CD14-positive monocyte (primary cell): ENCODE data around the gene CCDC15. TPM values are rescaled to one million over a fixed set of nuclear protein-coding genes. Genes with fewer than 3 reads are reported as not detected.
"Not testable (repeated sequence)": the region's sequence is repeated elsewhere in the genome, so short reads cannot be mapped to it uniquely, and the experiment has no call there.

Experiments
- DNase-seq, 3 donors: peaks; one replicate each; pipeline ENCODE4 v3.0.0-alpha.2; 2011 to 2022
- H2AFZ ChIP-seq: 2 replicates; pipeline ENCODE4 v1.6.0; 2012; ENCODE audit warnings: mild to moderate bottlenecking, low read depth, low read length, inconsistent platforms; ENCODE audit not compliant: insufficient read depth, poor library complexity, severe bottlenecking
- H3K27ac ChIP-seq, 2 donors: 1 replicate in 1 of 2; 2 replicates in 1 of 2; pipeline ENCODE4 v1.5.1; 2012 to 2013; ENCODE audit warnings: low read length in 2 of 2, control low read depth in 1 of 2, inconsistent platforms in 1 of 2, low read depth in 1 of 2, mild to moderate bottlenecking in 1 of 2
- H3K27me3 ChIP-seq, 2 donors: one replicate each; pipeline versions ENCODE4 v1.6.0 to v1.6.1; 2011 to 2013; ENCODE audit warnings: low read length in 2 of 2; ENCODE audit not compliant: control insufficient read depth in 2 of 2, insufficient read depth in 2 of 2
- H3K36me3 ChIP-seq, 2 donors: replicated peaks in 1 of 2; 1 replicate in 1 of 2; 2 replicates in 1 of 2; pipeline versions ENCODE4 v1.5.1 to v1.6.1; 2012 to 2013; ENCODE audit warnings: low read length in 2 of 2, control low read depth in 1 of 2, inconsistent platforms in 1 of 2, mild to moderate bottlenecking in 1 of 2; ENCODE audit not compliant: insufficient read depth in 2 of 2, control insufficient read depth in 1 of 2
- H3K4me1 ChIP-seq, 2 donors: 1 replicate in 1 of 2; 2 replicates in 1 of 2; pipeline versions ENCODE4 v1.5.1 to v1.6.1; 2012 to 2013; ENCODE audit warnings: low read length in 2 of 2, control low read depth in 1 of 2, inconsistent platforms in 1 of 2, mild to moderate bottlenecking in 1 of 2, moderate library complexity in 1 of 2; ENCODE audit not compliant: insufficient read depth in 2 of 2, control insufficient read depth in 1 of 2
- H3K4me2 ChIP-seq: replicated peaks from 2 replicates; pipeline ENCODE3; 2012; ENCODE audit warnings: low read length, moderate library complexity, mild to moderate bottlenecking; ENCODE audit not compliant: poor library complexity, severe bottlenecking; ENCODE audit errors: extremely low read depth
- H3K4me3 ChIP-seq, 3 experiments: fragments of 200-600 bp in 1 of 3; sonication (generic) in 1 of 3; replicated peaks in 1 of 3; 1 replicate in 2 of 3; 2 replicates in 1 of 3; pipeline ENCODE4 v1.5.1; 2011 to 2013; ENCODE audit warnings: low read length in 3 of 3, mild to moderate bottlenecking in 3 of 3, control low read depth in 2 of 3, low read depth in 2 of 3, inconsistent platforms in 1 of 3, moderate library complexity in 1 of 3
- H3K79me2 ChIP-seq: 2 replicates; pipeline ENCODE4 v1.6.0; 2012; ENCODE audit warnings: mild to moderate bottlenecking, control low read depth, inconsistent platforms, low read length, moderate library complexity; ENCODE audit not compliant: insufficient read depth
- H3K9ac ChIP-seq: 2 replicates; pipeline ENCODE4 v1.6.0; 2017; ENCODE audit warnings: low read length, mild to moderate bottlenecking; ENCODE audit not compliant: insufficient read depth, poor library complexity, severe bottlenecking
- H3K9me3 ChIP-seq, 2 donors: replicated peaks in 1 of 2; 1 replicate in 1 of 2; 2 replicates in 1 of 2; pipeline versions ENCODE4 v1.5.1 to v1.6.1; 2012 to 2013; ENCODE audit warnings: low read length in 2 of 2, control low read depth in 1 of 2; ENCODE audit not compliant: control insufficient read depth in 1 of 2, insufficient read depth in 1 of 2
- H4K20me1 ChIP-seq: 2 replicates; pipeline ENCODE4 v1.6.0; 2012; ENCODE audit warnings: mild to moderate bottlenecking, low read length, control low read depth, moderate library complexity; ENCODE audit not compliant: insufficient read depth
- H3K27ac Mint-ChIP-seq, 7 donors: one replicate each; pipeline ENCODE4 v1.8.0; 2020; ENCODE audit warnings: mild to moderate bottlenecking in 7 of 7, mixed read lengths in 7 of 7, moderate library complexity in 6 of 7, inconsistent platforms in 2 of 7
- H3K27me3 Mint-ChIP-seq, 3 donors: one replicate each; pipeline ENCODE4 v1.8.0; 2021 to 2022; ENCODE audit warnings: low read depth in 3 of 3, mild to moderate bottlenecking in 3 of 3, mixed read lengths in 3 of 3, moderate library complexity in 3 of 3, inconsistent platforms in 1 of 3
- H3K36me3 Mint-ChIP-seq, 2 donors: one replicate each; pipeline ENCODE4 v1.8.0; 2020; ENCODE audit warnings: mixed read lengths in 2 of 2, inconsistent platforms in 1 of 2, mild to moderate bottlenecking in 1 of 2
- H3K4me1 Mint-ChIP-seq: one replicate; pipeline ENCODE4 v1.8.0; 2020; ENCODE audit warnings: mild to moderate bottlenecking, mixed read lengths
- H3K4me3 Mint-ChIP-seq, 2 donors: one replicate each; pipeline ENCODE4 v1.8.0; 2020; ENCODE audit warnings: mild to moderate bottlenecking in 2 of 2, mixed read lengths in 2 of 2, moderate library complexity in 1 of 2
- H3K9me3 Mint-ChIP-seq, 7 donors: one replicate each; pipeline ENCODE4 v1.8.0; 2020 to 2022; ENCODE audit warnings: mixed read lengths in 7 of 7, mild to moderate bottlenecking in 6 of 7, moderate library complexity in 6 of 7, inconsistent platforms in 2 of 7
- CTCF ChIP-seq: fragments of 200-600 bp; IDR thresholded peaks from one replicate; pipeline ENCODE4 v1.8.0; 2022; ENCODE audit warnings: antibody characterized with exemption, mild to moderate bottlenecking
- WGBS: methylation state at CpG from one replicate; pipeline ENCODE4 v1.1.5; 2013; ENCODE audit warnings: missing lambda C conversion rate; ENCODE audit not compliant: insufficient coverage; 5-methylcytosine and 5-hydroxymethylcytosine counted together
- intact Hi-C, 2 donors: fragments of 100-400 bp; cut with micrococcal nuclease; formaldehyde crosslinking; loops; one replicate each; pipeline versions ENCODE4 v1.15.0 to v1.15.1; 2023
- polyA plus RNA-seq, 3 donors: library from polyadenylated mRNA; depleted of rRNA in 1 of 3; unstranded in 2 of 3; stranded (reverse) in 1 of 3; fragments of 300-500 nt in 2 of 3; fragments of >200 nt in 1 of 3; fragmentation: Illumina TruSeq in 2 of 3; gene quantifications; 1 replicate in 2 of 3; 2 replicates in 1 of 3; pipeline ENCODE4 v1.2.3, GENCODE V29; 2012 to 2021

The CCDC15 gene
- polyA plus RNA-seq, 3 donors: 0.24 to 0.32 (median 0.28) TPM

GRCh38 chr11:124961972-124962609 lies 8.1 kb downstream of the CCDC15 start:
- H3K4me3 Mint-ChIP-seq: no peak overlapping the region
- no peak overlapping the region for H3K27ac ChIP-seq
- intact Hi-C loops: loop anchor here (1.0 to 5.0 kb wide), 3 partner anchors 179 to 380 kb away; no protein-coding TSS in a partner anchor
- no peaks in the 10 kb centered on the region for H3K27me3 ChIP-seq
- H3K36me3 ChIP-seq: no peaks in the 10 kb centered on the region
- H3K4me1 ChIP-seq: no peaks in the 10 kb centered on the region
- no peak overlapping the region for H3K27ac Mint-ChIP-seq
- DNase-seq: peak; percentile 53 to 80 (median 68)
- H2AFZ ChIP-seq: no peak overlapping the region
- no peak overlapping the region for H3K4me3 ChIP-seq
- WGBS: 100% methylated on average over 1 of the region's 5 CpGs
- no peak overlapping the region for H3K9ac ChIP-seq
- peaks cover 5 to 7% of the 10 kb centered on the region in 2 donors for H3K36me3 Mint-ChIP-seq
- no peak overlapping the region for H3K4me2 ChIP-seq
- TF ChIP-seq CTCF: peak; percentile 79
- H4K20me1 ChIP-seq: no peaks in the 10 kb centered on the region
- H3K27me3 Mint-ChIP-seq: peaks cover 0 to 2% (median 0%) of the 10 kb centered on the region in 3 donors
- no peaks in the 10 kb centered on the region for H3K79me2 ChIP-seq
- H3K9me3 ChIP-seq: no peaks in the 10 kb centered on the region
- H3K9me3 Mint-ChIP-seq: peaks cover 0 to 3% (median 0%) of the 10 kb centered on the region in 7 donors
- peaks cover 4% of the 10 kb centered on the region for H3K4me1 Mint-ChIP-seq

GRCh38 chr11:124968197-124968596 lies 14.2 kb downstream of the CCDC15 start:
- H3K9ac ChIP-seq, H3K4me3 Mint-ChIP-seq, H3K27ac ChIP-seq, H3K27me3 ChIP-seq, H3K9me3 ChIP-seq, H3K4me1 ChIP-seq, H3K27me3 Mint-ChIP-seq, intact Hi-C loops, H2AFZ ChIP-seq, DNase-seq, H3K36me3 ChIP-seq, H3K79me2 ChIP-seq, H3K4me1 Mint-ChIP-seq, H3K9me3 Mint-ChIP-seq, H3K27ac Mint-ChIP-seq, H3K4me2 ChIP-seq, H3K4me3 ChIP-seq, H4K20me1 ChIP-seq: not testable (repeated sequence)
- peaks cover 10 to 15% of the 10 kb centered on the region in 2 donors for H3K36me3 Mint-ChIP-seq
- WGBS: 97% methylated on average over 13 of the region's 13 CpGs
